Pancreas (tissue), 10 donors: Measurements from ENCODE around the gene DDIT4. TPM values are rescaled to one million over a fixed set of nuclear protein-coding genes. Genes with fewer than 3 reads are reported as not detected.

Experiments used
- ATAC-seq, 4 donors: fragments of 200-7000 bp; cut with Tn5 transposase; one replicate each; pipeline versions ENCODE4 v1.8.0 to v1.9.1; 2020; ENCODE audit warnings: mild to moderate bottlenecking in 4 of 4, moderate library complexity in 4 of 4
- DNase-seq, 6 donors: peaks; one replicate each; pipeline ENCODE4 v3.0.0-alpha.2; 2020
- FAIRE-seq: peaks from 2 replicates; lab custom pipeline; 2012; peaks lifted over from hg19 to GRCh38; lab: Jason Lieb, UNC
- H3K27ac ChIP-seq, 4 donors: fragments of 200-600 bp; sonication (generic); 1 replicate in 3 of 4; 2 replicates in 1 of 4; pipeline versions ENCODE4 v1.5.0 to v1.8.0; 2020
- H3K27me3 ChIP-seq, 4 donors: fragments of 200-600 bp; one replicate each; pipeline ENCODE4 v1.8.0; 2021
- H3K36me3 ChIP-seq, 3 donors: fragments of 200-600 bp; sonication (generic) in 1 of 3; one replicate each; pipeline versions ENCODE4 v1.5.0 to v1.8.0; 2020 to 2021
- H3K4me1 ChIP-seq, 3 donors: fragments of 200-600 bp; one replicate each; pipeline ENCODE4 v1.8.0; 2021
- H3K4me3 ChIP-seq, 4 donors: fragments of 200-600 bp; sonication (generic) in 2 of 4; one replicate each; pipeline versions ENCODE4 v1.5.0 to v1.8.0; 2020 to 2021
- H3K9me3 ChIP-seq, 4 donors: fragments of 200-600 bp; one replicate each; pipeline ENCODE4 v1.8.0; 2021
- CTCF ChIP-seq, 4 donors: fragments of 200-600 bp; sonication (generic) in 3 of 4; IDR thresholded peaks; one replicate each; pipeline versions ENCODE4 v1.5.0 to v1.8.0; 2021; ENCODE audit warnings: antibody characterized with exemption in 4 of 4
- WGBS, 2 donors: extraction: QIAGEN DNeasy Blood & Tissue Kit; methylation state at CpG; one replicate each; pipeline ENCODE4 v1.1.7; 2013; 5-methylcytosine and 5-hydroxymethylcytosine counted together
- intact Hi-C, 3 donors: fragments of 100-400 bp; cut with DNase I; formaldehyde crosslinking; loops; one replicate each; pipeline versions ENCODE4 v1.11.1 to v1.14.2; 2022
- polyA plus RNA-seq, 2 donors: library from polyadenylated mRNA; stranded (reverse); fragments of 200-250 nt; gene quantifications; one replicate each; pipeline ENCODE4 v1.2.3, GENCODE V29; 2013
- total RNA-seq, 6 donors: library from RNA; stranded (reverse); fragmentation: NEBNext Ultra II Directional in 4 of 6; extraction: Animal tissue kit (Norgen Biotek cat#: 25700) in 4 of 6; gene quantifications; one replicate each; pipeline versions ENCODE4 v1.2.1 to v1.2.4, GENCODE V29; 2021 to 2023
- donor health status: healthy with polysubstance abuse.
- donor health status: DM: no; HTN: no; CAD: no; lungs with moderate emphysema.
- donor health status: DM: no; HTN: no; CAD: no.
- donor health status: control.
- donor health status: control.
- donor health status: Bipolar disorder and iron deficiency.
- donor health status: DM: yes; HTN: yes; CAD: no.
- donor health status: DM: no; HTN: no; CAD: no.
- donor health status: DM: no; HTN: no; CAD: no.
- donor health status: DM: yes; HTN: yes; CAD: no.

The DDIT4 gene
- total and polyA plus RNA-seq, 8 donors: 61.6 to 1,144 (median 215) TPM

GRCh38 chr10:72275351-72276012 lies 1.8 kb downstream of the DDIT4 start:
- no peak for FAIRE-seq
- no peaks in the 10 kb centered on the region for H3K27me3 ChIP-seq
- H3K36me3 ChIP-seq: peaks cover 0 to 14% (median 7%) of the 10 kb centered on the region in 3 donors
- H3K27ac ChIP-seq: peak overlapping the region; percentile 96 to 99 (median 96)
- WGBS, 2 donors: 7 to 12% methylated on average over 12 of the region's 12 CpGs
- peak overlapping the region; percentile 81 to 99 (median 94) for H3K4me3 ChIP-seq
- peak in 5 of 6 donors; percentile 51 to 75 (median 75) for DNase-seq
- no peak for TF ChIP-seq CTCF (IDR thresholded peaks at IDR 0.05)
- peaks cover 5 to 14% (median 6%) of the 10 kb centered on the region in 3 donors for H3K4me1 ChIP-seq
- intact Hi-C loops: loop anchor here in 1 of 3 donors (5.0 kb wide), 1 partner anchor 62 kb away; no protein-coding TSS in a partner anchor
- ATAC-seq: peak in 3 of 4 donors; percentile 0 to 5 (median 2)
- no peaks in the 10 kb centered on the region for H3K9me3 ChIP-seq

DNA sequence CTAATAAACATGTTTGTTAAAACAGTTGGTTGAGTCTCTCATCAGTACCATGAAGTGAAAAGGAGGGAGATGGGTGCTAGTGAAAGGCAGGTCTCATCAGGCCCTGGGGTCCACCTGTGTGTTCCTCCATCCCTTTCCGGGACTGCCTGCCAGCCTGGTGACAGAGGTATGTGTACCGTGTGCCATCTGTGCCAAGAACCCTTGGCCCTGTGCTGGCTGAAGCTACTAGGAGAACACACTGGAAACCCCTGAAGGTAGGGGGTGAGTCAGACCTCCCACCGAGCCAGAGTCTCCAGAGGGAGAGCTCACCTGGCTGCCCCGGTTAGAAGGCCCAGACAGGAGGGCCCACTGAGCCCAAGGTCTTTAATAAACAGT lies 2.3 kb downstream of the DDIT4 start:
- DNase-seq: peak; percentile 85 to 92 (median 88)
- Histone ChIP-seq H3K4me3 (peak overlapping the region; percentile 81 to 99 (median 94)), H3K27ac (peak overlapping the region; percentile 96 to 99 (median 96)), H3K4me1 (peaks cover 5 to 14% (median 6%) of the 10 kb centered on the region in 3 donors), H3K27me3 (no peaks in the 10 kb centered on the region), H3K36me3 (peaks cover 0 to 14% (median 7%) of the 10 kb centered on the region in 3 donors), H3K9me3 (no peaks in the 10 kb centered on the region)
- no peak for TF ChIP-seq CTCF (IDR thresholded peaks at IDR 0.05)
- no peak for FAIRE-seq
- WGBS, 2 donors: 6 to 13% methylated on average over 4 of the region's 4 CpGs
- peak; percentile 14 to 36 (median 34) for ATAC-seq
- intact Hi-C loops: loop anchor here in 1 of 3 donors (5.0 kb wide), 1 partner anchor 61 kb away; no protein-coding TSS in a partner anchor

DNA sequence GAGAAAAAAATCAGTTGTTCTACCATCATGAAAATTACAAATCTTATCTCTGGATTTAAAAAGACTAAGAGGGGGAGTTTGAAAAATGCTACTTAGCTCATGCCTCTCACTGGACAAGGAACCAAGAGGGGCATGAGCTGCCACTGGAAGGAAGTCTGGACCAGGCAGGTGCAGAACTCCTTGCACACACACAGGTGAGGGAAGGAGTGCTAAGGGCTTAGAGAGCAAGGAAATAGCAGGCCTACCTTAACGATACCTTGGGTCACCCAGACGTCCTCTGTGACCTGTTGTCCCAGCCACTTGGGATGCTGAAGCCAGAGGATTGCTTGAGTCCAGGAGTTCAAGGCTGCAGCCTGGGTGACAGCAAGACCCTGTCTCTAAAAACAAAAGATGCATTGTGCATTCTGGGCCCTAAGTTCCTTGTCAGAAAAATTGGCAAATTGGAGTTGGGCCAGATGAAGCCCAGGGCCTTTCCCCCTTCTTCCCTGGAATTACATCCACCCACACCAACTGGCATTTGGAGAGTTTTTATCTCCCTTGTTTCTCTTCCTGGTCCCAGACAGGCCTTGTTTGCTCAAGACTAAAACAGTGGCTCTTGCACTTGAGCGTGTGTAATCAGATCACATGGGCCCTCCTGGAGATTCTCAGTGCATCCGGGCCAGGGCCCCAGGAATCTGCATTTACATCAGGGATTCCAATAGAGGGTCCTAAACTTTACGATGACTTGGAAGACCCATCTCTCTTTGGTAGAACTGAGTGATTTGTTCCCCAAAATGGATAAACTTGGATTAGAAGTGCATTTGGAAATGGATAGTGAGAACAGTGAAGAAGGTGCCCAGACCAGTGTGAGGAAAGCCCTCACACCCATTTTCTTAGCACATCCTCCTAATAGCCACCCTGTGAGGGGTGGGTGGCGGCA lies 3.0 kb downstream of the DDIT4 start:
- ATAC-seq (peak in 3 of 4 donors; percentile 1 to 10 (median 4)), FAIRE-seq (no peak), DNase-seq (peak in 4 of 6 donors; percentile 43 to 83 (median 74))
- H3K36me3 ChIP-seq: peaks cover 0 to 14% (median 7%) of the 10 kb centered on the region in 3 donors
- peaks cover 5 to 14% (median 6%) of the 10 kb centered on the region in 3 donors for H3K4me1 ChIP-seq
- no peak for TF ChIP-seq CTCF (IDR thresholded peaks at IDR 0.05)
- peak overlapping the region; percentile 96 to 99 (median 96) for H3K27ac ChIP-seq
- 36 to 37% methylated on average over 6 of the region's 6 CpGs for WGBS, 2 donors
- no peaks in the 10 kb centered on the region for H3K27me3 ChIP-seq
- no peaks in the 10 kb centered on the region for H3K9me3 ChIP-seq
- peak overlapping the region in 3 of 4 donors; percentile 81 to 99 (median 94) for H3K4me3 ChIP-seq
- intact Hi-C loops: loop anchor here in 1 of 3 donors (5.0 kb wide), 1 partner anchor 61 kb away; no protein-coding TSS in a partner anchor

- Histone ChIP-seq H3K4me1 (peaks cover 2 to 11% (median 2%) of the 10 kb centered on the region in 3 donors), H3K36me3 (peaks cover 0 to 14% (median 7%) of the 10 kb centered on the region in 3 donors), H3K4me3 (no peak overlapping the region), H3K9me3 (no peaks in the 10 kb centered on the region), H3K27ac (peak overlapping the region; percentile 96 to 99 (median 96)), H3K27me3 (no peaks in the 10 kb centered on the region)
- intact Hi-C loops: loop anchor here in 1 of 3 donors (5.0 kb wide), 1 partner anchor 60 kb away; no protein-coding TSS in a partner anchor
- 62% methylated on average over 5 of the region's 5 CpGs for WGBS, 2 donors
- no peak for TF ChIP-seq CTCF (IDR thresholded peaks at IDR 0.05)
- peak in 2 of 6 donors; percentile 61 to 75 for DNase-seq
- ATAC-seq: no peak
- no peak for FAIRE-seq
Observed at GRCh38 chr10:72277340-72277995, 3.7 kb downstream of the DDIT4 start.
